HG03378 (cell line): ENCODE results near the gene RASL11B.

Experiments
- ATAC-seq: cut with Tn5 transposase; IDR thresholded peaks from one replicate; pipeline ENCODE4 v1.9.1; 2021; ENCODE audit warnings: mild to moderate bottlenecking, moderate library complexity; ENCODE audit not compliant: unreplicated experiment

The RASL11B gene

DNA sequence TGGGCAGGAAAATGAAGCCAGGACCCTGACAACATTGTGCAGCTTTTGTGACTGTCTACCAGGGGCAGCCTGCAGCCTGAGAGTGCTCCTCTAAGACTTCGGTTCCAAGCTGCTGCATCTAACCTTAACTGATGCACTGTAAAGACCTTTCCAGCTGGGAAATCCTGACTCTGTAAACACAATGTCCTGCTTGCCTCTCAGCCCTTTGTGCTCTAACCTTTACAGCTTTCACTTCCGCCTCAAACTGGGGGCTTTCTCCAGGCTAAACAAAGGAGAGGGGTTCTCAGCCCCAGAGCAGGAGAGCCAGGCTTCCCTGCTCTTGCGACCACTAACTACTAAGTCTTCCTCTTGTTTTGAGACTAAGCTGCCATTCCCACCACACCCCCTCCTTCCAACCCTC is 19.3 kb upstream of the RASL11B start:
- no peak for ATAC-seq

DNA sequence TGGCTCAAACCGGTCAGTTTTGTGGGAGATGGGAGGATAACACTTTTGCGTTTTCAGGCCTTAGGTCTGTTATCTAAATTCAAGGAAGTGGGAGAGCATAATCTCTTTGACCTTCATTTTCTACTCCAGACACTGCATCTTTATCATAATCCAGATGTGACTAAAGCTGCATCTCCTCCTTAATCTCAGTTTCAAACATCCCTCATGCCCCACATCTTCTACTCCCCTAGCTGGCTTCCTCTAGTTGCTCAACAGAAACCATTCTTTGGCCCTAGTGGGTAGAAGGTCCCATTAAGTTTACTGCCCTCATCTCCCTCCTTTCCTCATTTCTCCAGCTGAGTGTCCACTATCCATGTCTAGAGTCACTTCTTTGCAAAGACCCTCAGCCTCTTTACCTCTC is 18.8 kb upstream of the RASL11B start:
- no peak for ATAC-seq

DNA sequence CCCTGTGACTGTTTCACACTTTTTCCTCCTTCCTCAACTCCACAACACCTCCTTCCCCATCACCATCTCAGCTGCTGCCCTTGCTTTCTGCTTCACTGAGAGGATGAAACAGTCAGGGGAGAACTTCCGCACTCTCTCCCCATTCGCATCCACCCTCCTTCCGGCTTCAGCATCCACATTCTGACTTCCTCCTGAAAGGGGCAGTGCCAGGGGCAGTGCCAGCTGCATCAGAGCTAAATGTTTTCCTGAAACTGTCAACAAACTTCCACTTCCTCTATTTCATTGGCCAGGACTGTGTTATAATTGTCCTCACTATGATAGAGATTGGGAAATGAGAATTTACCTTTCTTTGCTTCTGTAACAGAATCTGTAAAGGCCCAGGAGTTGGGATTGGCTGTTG is 18.2 kb upstream of the RASL11B start:
- ATAC-seq, result peak; percentile 59

DNA sequence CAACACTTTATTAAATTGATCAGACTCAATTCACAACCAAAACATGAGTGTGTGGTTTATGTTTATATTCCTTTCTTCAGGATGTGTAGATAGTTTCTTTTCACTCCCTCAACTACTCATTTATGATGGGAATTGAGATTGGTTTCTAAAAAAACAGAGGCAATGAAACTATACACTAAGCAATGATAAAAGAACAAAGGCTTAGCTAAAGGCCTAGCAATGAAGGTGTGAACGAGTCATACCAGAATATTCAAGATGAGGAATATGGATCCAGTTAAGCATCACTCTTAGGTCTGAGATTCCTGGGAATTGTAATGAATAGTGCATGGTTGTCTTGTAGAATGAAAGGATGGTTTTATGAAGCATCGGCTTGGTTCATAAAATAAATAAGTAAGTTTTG is 17.5 kb upstream of the RASL11B start:
- no peak for ATAC-seq

DNA sequence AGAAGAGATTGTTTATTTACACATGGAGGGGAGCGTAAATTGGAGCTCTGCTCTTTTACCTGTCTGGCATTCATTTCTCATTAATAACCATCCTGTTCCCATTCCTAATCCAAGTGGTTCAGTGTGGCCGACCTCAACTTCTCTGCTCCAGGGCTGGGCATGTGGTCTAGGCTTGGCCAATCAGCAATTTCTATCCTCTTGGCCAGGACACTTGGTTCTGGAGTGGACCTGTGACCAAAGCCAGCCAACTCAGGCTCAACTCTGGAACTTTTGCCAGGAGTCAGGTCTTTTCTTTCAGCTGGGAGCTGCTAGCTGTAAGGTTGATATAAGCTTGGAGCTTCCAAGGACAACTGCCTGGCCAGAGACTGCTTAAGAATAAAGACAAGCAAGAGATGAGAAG is 15.6 kb upstream of the RASL11B start:
- no peak for ATAC-seq

DNA sequence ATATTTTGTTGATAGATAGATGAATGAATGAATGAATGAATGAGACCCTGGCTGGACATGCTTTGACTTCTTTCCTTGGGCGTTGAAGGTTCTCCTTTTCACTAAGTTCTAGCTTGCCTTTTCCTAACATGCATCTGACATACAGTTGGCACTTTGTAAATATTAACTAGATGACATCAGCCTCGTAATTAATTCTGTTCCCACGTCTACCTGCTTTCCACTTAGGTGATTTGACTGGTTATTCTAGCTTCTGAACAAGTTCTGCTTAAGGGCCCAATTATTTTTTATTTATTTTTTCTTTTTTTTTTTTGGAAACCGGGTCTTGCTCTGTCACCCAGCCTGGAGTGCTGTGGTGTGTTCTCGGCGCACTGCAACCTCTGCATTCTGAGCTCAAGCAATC is 13.9 kb upstream of the RASL11B start:
- no peak for ATAC-seq

DNA sequence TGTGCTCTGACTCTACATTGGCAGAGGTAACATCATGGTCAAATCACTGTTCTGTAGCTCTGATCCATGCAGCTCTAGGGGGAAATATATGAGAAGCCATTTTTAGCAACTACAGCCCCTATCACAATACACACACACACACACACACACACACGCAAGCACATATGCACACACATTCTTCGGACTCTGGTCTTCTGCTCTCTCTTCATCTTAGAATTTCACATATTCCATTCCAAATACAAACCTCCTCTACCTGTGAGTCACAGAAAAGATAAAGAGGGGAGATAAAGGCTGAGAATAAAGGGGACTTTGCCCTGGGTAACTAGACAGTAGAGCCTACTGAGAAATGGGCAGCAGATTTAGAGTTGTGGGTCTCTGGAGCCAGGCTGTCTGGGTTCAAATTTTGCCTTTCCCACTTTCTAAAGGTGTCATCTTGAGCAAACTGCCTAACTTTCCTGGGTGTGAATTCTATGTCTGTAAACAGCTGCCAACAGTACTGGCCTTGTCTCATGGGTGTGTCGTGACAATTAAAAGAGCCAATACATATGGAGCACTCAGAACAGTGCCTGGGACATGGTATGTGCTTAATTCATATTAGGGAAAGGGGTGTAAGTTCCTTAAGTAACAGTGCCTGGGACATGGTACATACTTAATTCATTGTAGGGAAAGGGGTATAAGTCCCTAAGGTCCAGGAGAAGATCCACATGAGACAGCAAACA is 11.6 kb upstream of the RASL11B start:
- ATAC-seq, result no peak

DNA sequence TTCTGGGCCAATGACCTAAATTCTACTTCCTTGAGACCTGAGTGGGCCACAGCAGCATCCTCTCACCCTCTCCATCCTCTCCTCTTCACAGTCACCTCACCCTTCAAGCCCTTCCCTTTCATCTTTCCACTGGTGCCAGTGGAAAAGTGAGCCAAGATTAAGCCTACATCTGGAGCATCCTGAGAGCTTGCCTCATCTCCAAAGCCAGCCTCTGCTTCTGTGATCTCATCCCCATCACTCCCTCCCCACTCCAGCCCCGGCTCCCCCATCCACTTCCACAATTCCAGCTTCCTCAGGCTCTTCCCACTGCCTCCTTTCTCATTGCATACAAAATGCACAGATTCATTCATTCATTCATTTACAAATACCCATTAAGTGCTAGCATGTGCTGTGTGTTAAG is 10.1 kb upstream of the RASL11B start:
- ATAC-seq, result no peak

DNA sequence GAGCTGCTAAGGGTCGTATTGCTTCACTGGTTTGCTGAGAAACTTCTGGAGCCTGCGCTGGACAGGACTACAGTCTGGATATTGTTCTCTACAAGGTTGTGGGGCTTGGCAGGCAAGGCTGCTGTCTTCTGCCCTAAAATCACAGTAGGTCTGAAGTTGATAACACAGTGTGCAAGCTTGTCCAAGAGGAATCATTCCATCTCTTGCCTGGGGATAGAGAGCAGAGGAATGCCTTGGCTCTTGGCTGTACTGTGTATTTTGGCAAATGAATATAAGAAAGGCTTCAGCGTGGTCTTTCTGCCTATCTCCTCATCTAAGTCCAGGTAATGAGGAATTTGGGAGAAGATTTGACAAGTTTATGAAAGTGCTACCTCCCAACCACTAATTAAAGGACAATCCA is 9.4 kb upstream of the RASL11B start:
- no peak for ATAC-seq

DNA sequence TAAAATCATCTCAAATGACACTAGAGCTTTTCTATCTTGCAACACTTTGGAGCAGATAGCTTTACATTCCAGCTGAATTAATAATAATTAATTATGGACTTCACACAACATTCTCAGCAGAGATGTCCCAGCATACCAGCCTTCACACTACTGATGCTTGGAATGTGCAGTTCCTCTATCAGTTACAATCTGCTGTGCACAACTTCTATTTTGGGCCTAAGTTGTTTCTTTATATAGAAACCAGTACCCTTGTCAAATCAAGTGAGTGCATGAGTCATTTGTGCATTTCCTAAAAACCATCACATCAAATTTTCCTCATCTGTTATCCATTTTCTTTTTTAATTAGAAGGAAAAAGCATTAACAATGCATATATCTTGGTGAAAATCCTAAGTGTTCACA is 8.8 kb upstream of the RASL11B start:
- ATAC-seq, result no peak

DNA sequence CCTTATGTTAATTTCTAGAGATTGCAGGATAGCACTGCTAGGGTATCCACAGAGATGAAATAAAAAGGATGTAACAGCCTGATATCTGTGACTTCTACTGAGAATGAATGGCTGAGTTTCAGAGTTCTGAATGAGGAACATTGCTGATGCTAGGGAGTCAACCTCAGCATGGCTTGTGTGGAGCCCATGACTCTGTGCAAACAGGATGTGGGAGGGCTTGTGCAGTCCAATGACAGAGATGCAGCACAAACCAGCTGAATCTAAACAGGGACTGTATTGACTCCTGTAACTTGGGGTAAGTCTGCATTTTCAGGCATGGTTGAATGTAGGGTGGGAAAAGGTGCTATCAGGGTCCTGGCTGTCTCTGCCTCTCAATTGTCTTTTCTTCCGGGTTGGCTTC is 5.3 kb upstream of the RASL11B start:
- no peak for ATAC-seq

DNA sequence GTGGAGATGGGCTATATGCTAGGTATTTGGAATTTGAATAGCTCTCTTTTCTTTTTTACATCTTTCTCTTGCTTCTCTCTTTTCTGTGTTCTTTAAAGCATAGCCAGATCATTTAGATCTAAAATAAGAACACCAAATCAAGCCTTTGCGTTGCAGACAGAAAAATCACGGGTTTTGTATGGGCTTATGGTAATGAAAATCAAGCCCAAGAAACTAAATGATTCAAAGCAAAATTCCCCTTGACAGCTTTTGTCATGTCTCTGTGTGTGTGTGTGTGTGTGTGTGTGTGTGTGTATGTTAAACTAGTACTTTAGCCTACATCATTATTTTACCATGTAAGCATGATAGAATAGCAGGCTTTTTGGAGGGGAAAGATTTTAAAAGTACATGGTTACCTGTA is 1.8 kb upstream of the RASL11B start:
- ATAC-seq, result no peak

DNA sequence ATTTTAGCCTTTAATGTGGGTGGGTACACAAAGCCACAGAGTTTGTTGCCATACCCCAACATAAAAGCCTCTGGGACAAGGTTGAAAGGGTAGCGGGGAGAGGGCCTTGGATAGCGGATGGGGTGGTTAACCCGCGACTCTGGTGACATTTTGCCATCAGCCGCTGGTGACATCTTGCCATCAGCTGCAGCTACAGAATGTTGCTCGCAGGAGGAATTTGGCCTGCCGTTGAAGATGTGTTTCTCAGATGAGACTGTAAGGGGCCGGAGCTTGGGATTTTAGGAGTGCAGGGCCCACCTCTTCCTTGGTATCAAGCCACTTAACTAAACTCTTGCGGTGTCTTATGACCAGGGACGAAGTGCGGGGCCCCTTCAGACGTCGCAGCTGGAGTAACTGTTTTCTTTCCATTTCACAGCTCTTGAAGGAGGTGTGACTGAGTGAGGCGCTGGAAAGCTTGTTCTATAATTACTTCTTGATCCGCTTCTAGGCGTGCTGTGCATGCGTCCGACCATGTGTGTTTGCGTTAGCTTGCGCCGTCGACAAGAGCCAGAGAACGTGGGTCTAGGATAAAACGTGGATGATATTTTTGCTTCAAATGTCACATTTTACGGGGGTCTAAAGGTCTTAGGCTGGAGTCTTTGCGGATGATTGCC is 820 bp upstream of the RASL11B start:
- ATAC-seq, result peak; percentile 3

DNA sequence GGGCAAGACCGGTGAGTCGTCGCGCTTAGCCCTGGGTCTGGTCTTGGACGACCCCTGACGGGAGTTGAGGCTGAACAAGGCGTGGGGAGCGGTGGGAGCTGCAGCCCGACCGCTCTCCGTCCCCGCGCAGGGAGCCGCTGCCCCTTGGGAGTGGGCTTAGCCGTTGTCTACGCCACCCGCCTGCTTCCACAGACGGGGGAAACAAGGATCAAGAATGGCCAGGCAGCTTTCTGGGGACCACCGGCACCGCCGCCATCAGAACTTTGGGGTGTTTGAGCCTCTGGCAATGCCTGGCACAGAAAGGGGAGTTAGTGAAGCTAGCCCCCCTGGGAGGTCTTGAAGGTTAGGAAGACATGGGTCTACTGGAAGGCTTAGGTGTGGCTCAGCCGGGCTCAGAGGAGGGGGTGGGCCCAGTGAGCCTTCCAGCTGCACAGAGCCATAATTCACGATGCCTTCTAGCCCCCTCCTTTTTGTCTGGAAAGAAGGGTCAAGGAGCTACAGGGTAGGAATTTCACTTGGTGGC is 583 bp downstream of the RASL11B start:
- ATAC-seq, result peak; percentile 11

DNA sequence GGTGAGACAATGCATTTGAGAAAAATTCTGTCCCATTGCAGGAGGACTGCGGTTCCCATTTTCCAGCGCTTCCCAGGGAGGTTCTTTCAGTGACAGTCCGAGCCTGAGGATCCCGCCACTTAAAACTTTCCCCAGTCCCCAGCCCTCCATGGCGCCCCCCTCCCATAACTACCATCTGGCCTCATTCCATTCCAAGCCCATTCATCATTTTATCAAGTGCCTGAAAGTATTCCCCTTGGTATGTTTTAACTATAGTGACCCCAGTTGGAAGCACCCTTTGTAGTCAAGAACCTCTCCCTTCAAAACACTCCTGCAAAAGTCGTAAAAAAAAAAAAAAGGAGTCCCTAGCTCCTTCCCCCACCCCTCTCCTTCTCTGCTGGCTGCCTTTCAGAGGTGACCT is 1.2 kb downstream of the RASL11B start:
- no peak for ATAC-seq

DNA sequence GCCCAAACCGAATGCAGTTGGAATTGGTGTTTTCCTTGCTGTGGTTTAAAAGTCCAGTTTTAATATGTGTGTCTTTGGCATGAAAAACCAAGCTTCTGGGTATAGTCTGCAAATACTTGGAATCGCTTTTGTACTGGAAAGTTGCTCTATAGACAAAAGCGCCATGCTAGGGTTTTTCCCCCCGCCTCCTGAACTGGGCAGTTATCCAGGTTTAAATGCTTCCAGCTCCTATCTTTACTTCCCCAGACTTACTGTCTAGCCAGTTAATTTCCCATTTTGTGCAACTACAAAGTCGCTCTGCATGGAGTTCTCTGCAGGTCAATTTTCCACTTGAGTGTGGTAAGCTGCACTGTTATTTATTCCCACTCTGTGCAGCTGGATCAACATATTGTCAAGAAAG is 2.7 kb downstream of the RASL11B start:
- ATAC-seq, result no peak

DNA sequence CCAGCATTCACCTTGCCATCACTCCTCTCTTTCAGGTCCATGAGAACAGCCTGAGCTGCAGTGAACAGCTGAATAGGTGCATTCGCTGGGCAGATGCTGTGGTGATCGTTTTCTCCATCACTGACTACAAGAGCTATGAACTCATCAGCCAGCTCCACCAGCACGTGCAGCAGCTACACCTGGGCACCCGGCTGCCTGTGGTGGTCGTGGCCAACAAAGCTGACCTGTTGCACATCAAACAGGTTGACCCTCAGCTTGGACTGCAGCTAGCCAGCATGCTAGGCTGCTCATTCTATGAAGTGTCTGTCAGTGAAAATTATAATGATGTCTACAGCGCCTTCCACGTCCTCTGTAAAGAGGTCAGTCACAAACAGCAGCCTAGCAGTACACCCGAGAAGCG is 3.2 kb downstream of the RASL11B start:
- ATAC-seq, result no peak

DNA sequence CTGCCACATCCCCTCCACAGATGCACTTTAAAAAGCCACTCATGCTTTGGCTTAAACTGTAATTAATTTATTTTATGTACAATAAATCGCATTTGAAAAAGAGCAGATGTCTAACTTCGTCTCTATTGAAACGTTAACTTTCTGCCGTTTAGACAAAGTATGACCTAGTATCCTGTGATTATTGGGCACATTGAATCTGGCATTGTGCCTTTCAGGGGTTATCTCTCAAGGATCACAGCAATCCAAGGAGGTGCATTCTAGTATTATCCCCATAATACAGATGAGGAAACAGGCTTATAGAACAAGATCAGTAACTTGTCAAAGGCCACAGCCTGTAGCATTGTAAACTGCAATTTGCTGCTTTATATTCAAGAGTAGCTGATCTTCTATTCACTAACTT is 4.6 kb downstream of the RASL11B start:
- no peak for ATAC-seq

DNA sequence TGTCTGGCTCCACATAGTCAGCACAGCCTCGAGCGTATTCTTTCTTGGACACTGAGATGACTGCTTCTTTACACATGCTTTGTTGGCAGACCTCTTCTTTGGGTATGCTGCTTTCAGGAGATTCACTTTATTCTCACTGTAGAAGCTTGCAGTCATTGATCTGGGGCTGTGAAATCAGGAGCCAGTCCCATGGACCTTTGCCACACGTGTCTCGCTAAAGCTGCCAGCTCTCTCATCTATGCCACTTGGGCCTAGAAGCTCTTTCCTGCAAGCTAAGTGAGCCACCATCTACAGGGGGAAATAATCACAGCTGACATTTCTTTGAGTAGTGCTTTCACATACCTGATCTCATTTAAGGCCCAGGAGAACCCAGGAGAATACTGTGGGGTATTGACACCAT is 5.0 kb downstream of the RASL11B start:
- ATAC-seq, result no peak

DNA sequence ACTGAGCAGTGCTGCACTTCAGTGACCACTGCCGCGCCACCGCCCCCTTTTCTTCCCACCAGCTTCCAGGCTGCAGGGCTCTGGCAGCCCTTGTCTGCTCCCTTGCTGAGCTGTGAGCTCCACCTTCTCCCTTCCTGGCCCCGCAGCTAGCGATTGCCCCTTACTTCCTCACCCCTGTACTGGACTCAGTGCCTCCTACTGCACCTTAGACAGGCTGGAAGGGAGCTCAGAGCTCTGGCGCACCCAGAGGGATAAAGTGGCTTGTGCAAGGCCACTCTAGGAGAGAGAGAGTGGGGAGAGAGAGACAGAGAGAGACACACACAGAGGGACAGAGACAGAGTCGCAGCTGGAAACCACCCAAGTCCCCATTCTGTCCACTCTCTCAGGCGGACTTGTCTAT is 6.0 kb downstream of the RASL11B start:
- no peak for ATAC-seq

DNA sequence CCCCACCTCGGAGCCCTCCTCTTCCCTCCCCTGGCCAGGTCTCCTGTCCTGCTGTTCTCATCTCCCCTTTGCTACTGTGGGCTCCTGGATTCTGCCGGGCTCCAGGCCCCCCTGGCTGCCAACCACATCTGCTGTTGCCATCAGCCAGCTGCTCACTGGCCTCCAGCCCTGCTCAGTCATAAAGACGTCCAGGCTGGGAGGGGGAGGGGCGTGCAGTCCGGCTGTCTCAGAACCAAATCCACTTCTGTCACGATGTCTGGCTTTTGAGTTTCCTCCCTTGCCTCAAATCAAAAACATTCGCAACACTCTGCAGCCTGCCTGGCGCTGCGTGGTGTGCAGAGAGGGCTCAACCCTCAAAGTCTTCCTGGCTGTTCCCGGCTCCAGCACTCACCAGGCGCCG is 7.1 kb downstream of the RASL11B start:
- ATAC-seq, result no peak

DNA sequence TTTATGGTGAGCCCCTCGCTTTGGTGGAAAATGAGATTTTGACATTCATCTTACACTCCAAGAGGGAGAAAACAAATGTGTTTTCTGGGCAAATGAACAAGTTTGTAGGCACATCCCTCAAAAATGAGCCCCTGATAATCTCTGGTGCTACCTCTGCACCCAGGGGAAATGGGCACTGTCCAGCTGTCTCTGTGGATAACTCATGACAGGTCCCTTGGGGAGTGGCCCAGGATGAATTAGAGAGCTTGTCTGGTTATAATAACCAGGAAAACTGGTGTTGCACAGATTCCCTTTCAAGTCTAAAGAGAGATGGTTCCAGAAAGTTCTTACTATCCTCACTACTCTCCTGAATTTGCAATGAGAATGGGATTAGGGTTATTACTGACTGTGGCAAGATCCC is 7.5 kb downstream of the RASL11B start:
- ATAC-seq, result no peak

DNA sequence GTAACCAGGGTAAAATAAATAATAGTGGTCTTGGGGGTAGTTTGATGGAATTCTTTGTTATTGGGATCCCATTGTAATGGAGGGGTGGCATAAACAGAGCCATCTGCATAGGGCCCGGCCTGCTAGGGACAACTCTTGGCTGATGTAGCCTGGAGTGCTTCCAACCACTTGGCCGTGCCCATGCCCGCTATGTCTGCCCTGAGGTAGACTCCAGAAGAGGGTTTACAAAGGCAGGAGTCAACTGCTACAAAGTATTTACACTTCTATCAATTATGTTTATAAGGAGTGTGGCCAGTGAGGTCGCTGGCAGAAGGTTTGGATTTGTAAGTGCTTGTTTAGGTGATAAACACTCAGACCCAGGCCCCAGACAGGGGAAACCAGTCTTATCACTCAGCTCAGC is 8.1 kb downstream of the RASL11B start:
- ATAC-seq, result no peak
